Measurements from ENCODE around the gene WNT1.

Gene WNT1

GRCh38 chr12:49027846-49028555 is 49.9 kb downstream of the WNT1 start:
- no peak overlapping the region for H3K4me3 ChIP-seq (replicated peaks in 1 of 2; ENCODE audit: low read depth in 2 of 2, low read length in 2 of 2)
- DNase-seq (ENCODE audit: low read depth in 2 of 2): no peak
- TF ChIP-seq CTCF (IDR thresholded peaks at IDR 0.05; ENCODE audit: low read depth, low read length): no peak

GRCh38 chr12:49028666-49029275 is 50.6 kb downstream of the WNT1 start:
- DNase-seq (ENCODE audit: low read depth in 2 of 2): no peak
- no peak for TF ChIP-seq CTCF (IDR thresholded peaks at IDR 0.05; ENCODE audit: low read depth, low read length)
- H3K4me3 ChIP-seq (replicated peaks in 1 of 2; ENCODE audit: low read depth in 2 of 2, low read length in 2 of 2): no peak overlapping the region

GRCh38 chr12:49030119-49030518 is 52.0 kb downstream of the WNT1 start:
- H3K4me3 ChIP-seq (replicated peaks in 1 of 2; ENCODE audit: low read depth in 2 of 2, low read length in 2 of 2): no peak overlapping the region
- TF ChIP-seq CTCF (IDR thresholded peaks at IDR 0.05; ENCODE audit: low read depth, low read length): no peak
- no peak for DNase-seq (ENCODE audit: low read depth in 2 of 2)

GRCh38 chr12:49030714-49031572 is 52.8 kb downstream of the WNT1 start:
- TF ChIP-seq CTCF (IDR thresholded peaks at IDR 0.05; ENCODE audit: low read depth, low read length): no peak
- no peak overlapping the region for H3K4me3 ChIP-seq (replicated peaks in 1 of 2; ENCODE audit: low read depth in 2 of 2, low read length in 2 of 2)
- no peak for DNase-seq (ENCODE audit: low read depth in 2 of 2)

- DNase-seq (ENCODE audit: low read depth in 2 of 2): no peak
- no peak overlapping the region for H3K4me3 ChIP-seq (replicated peaks in 1 of 2; ENCODE audit: low read depth in 2 of 2, low read length in 2 of 2)
- TF ChIP-seq CTCF (IDR thresholded peaks at IDR 0.05; ENCODE audit: low read depth, low read length): no peak
Measured at GRCh38 chr12:49031573-49032161, 53.5 kb downstream of the WNT1 start.

All from cardiac fibroblast (primary cell).